OCI-LY7 (cell line): ENCODE results near the gene AIMP2. TPM values are rescaled to one million over a fixed set of nuclear protein-coding genes. Genes with fewer than 3 reads are reported as not detected.

ENCODE experiments used
- BruUV-seq: library from RNA; stranded (reverse); fragments of 400-500 nt; replicated peaks from 2 replicates; lab custom pipeline; 2021; lab: Mats Ljungman, UMichigan
- CTCF ChIA-PET: fragments of 300-600 bp; sonication (Branson Sonifier 250); formaldehyde crosslinking; loops from one replicate; lab custom pipeline; 2022; ENCODE audit warnings: antibody characterized with exemption; ENCODE audit not compliant: unreplicated experiment; lab: Charles Lee
- POLR2A ChIA-PET: fragments of 300-600 bp; sonication (Branson Sonifier 250); formaldehyde crosslinking; loops from one replicate; lab custom pipeline; 2022; ENCODE audit warnings: antibody characterized with exemption; lab: Charles Lee
- DNase-seq: peaks from one replicate; pipeline ENCODE4 v3.0.0-alpha.2; 2015; ENCODE audit warnings: low spot score
- H2AFZ ChIP-seq: fragments of 200-600 bp; sonication (generic), shearing (Covaris generic); 2 replicates; pipeline ENCODE4 v1.6.1; 2014; ENCODE audit warnings: mild to moderate bottlenecking, antibody characterized with exemption, low read length, moderate library complexity
- H3K27ac ChIP-seq: fragments of 200-600 bp; sonication (generic); 2 replicates; pipeline ENCODE4 v1.5.1; 2014; ENCODE audit warnings: mixed run types, low read depth, mild to moderate bottlenecking, moderate library complexity, low read length, inconsistent platforms; ENCODE audit not compliant: poor library complexity, severe bottlenecking
- H3K36me3 ChIP-seq: fragments of 200-600 bp; sonication (generic); 2 replicates; pipeline ENCODE4 v1.6.1; 2014; ENCODE audit warnings: mild to moderate bottlenecking, antibody characterized with exemption, low read length, moderate library complexity, mixed read lengths; ENCODE audit not compliant: insufficient read depth
- H3K4me1 ChIP-seq: fragments of 200-600 bp; sonication (generic); 2 replicates; pipeline ENCODE4 v1.5.1; 2014; ENCODE audit warnings: mild to moderate bottlenecking, low read length; ENCODE audit not compliant: insufficient read depth, poor library complexity, severe bottlenecking
- H3K4me2 ChIP-seq: fragments of 200-600 bp; sonication (generic); 2 replicates; pipeline ENCODE4 v1.6.1; 2014; ENCODE audit warnings: mild to moderate bottlenecking, low read length
- H3K4me3 ChIP-seq: fragments of 200-600 bp; sonication (generic); 2 replicates; pipeline ENCODE4 v1.5.1; 2014; ENCODE audit warnings: mild to moderate bottlenecking, low read depth, low read length; ENCODE audit not compliant: poor library complexity, severe bottlenecking
- H3K79me2 ChIP-seq: fragments of 200-600 bp; sonication (generic); 2 replicates; pipeline ENCODE4 v1.6.1; 2016; ENCODE audit warnings: low read depth, mild to moderate bottlenecking, low read length, moderate library complexity, mixed read lengths; ENCODE audit not compliant: insufficient read depth
- H3K9me2 ChIP-seq: fragments of 200-600 bp; sonication (generic); 2 replicates; pipeline ENCODE4 v1.6.1; 2016; ENCODE audit warnings: mild to moderate bottlenecking, low read length, mixed read lengths; ENCODE audit not compliant: insufficient read depth
- H3K9me3 ChIP-seq: fragments of 200-600 bp; sonication (generic); 2 replicates; pipeline ENCODE4 v1.6.1; 2014; ENCODE audit warnings: mild to moderate bottlenecking, mixed run types, low read length, mixed read lengths
- H4K20me1 ChIP-seq: fragments of 200-600 bp; sonication (generic); 2 replicates; pipeline ENCODE4 v1.6.1; 2014; ENCODE audit warnings: mild to moderate bottlenecking, antibody characterized with exemption, low read length, moderate library complexity, mixed read lengths; ENCODE audit not compliant: insufficient read depth
- CTCF ChIP-seq: fragments of 200-600 bp; sonication (generic); conservative IDR thresholded peaks from 2 replicates; pipeline ENCODE4 v1.5.1; 2014; ENCODE audit warnings: mild to moderate bottlenecking, antibody characterized with exemption, low read length, moderate library complexity, mixed read lengths
- EZH2phosphoT487 ChIP-seq: fragments of 200-600 bp; sonication (generic); IDR thresholded peaks from 2 replicates; pipeline ENCODE4 v1.6.1; 2018; ENCODE audit warnings: low read depth, borderline replicate concordance, mild to moderate bottlenecking, mixed run types, antibody characterized with exemption, low read length, moderate library complexity, mixed read lengths
- intact Hi-C: fragments of 100-400 bp; cut with micrococcal nuclease; formaldehyde crosslinking; loops from one replicate; pipeline ENCODE4 v1.10.0; 2022; ENCODE audit not compliant: unreplicated experiment
- total RNA-seq, 2 experiments: library from RNA; depleted of rRNA in 1 of 2; stranded (reverse); fragments of >200 nt in 1 of 2; shearing (Covaris generic) in 1 of 2; gene quantifications; 2 replicates each; pipeline ENCODE4 v1.2.3, GENCODE V29; 2014 to 2022

Gene AIMP2
- total RNA-seq, 2 experiments from 2014 or later, result 56.9 to 70.4 TPM

GRCh38 chr7:6011541-6011940 lies 2.5 kb downstream of the AIMP2 start:
- no peak for TF ChIP-seq CTCF
- TF ChIP-seq EZH2phosphoT487, result no peak
- intact Hi-C loops, result no loop called here
- TSS peak; percentile 65 for BruUV-seq
- peaks cover 46% of the 10 kb centered on the region for H3K79me2 ChIP-seq
- no peaks in the 10 kb centered on the region for H3K9me2 ChIP-seq
- ChIA-PET POLR2A (interaction anchor here (0.6 to 1.6 kb wide), 3 partner anchors 9 to 59 kb away, joined by 3 to 9 read pairs (median 7); no protein-coding TSS in a partner anchor), CTCF (no interaction called here)
- peaks cover 38% of the 10 kb centered on the region for H3K4me1 ChIP-seq
- H3K4me3 ChIP-seq, result no peak overlapping the region
- no peak overlapping the region for H2AFZ ChIP-seq
- H3K36me3 ChIP-seq, result peaks cover 53% of the 10 kb centered on the region
- DNase-seq, result no peak
- H3K4me2 ChIP-seq, result peak overlapping the region; percentile 82
- no peaks in the 10 kb centered on the region for H3K9me3 ChIP-seq
- H3K27ac ChIP-seq, result no peak overlapping the region
- H4K20me1 ChIP-seq, result no peaks in the 10 kb centered on the region

- H3K27ac ChIP-seq, result no peak overlapping the region
- peaks cover 63% of the 10 kb centered on the region for H3K36me3 ChIP-seq
Observed at GRCh38 chr7:6012355-6013104, 3.5 kb downstream of the AIMP2 start.

More at GRCh38 chr7:6012355-6013104, 3.5 kb downstream of the AIMP2 start:
- no peaks in the 10 kb centered on the region for H3K9me3 ChIP-seq
- no peak for DNase-seq
- H4K20me1 ChIP-seq, result no peaks in the 10 kb centered on the region
- TF ChIP-seq EZH2phosphoT487 (no peak), CTCF (no peak)
- intact Hi-C loops, result no loop called here
- POLR2A ChIA-PET, result interaction anchor here (0.7 to 1.6 kb wide), 3 partner anchors 8 to 58 kb away, joined by 3 to 7 read pairs (median 3); no protein-coding TSS in a partner anchor
- no peaks in the 10 kb centered on the region for H3K9me2 ChIP-seq
- CTCF ChIA-PET, result no interaction called here
- H3K4me3 ChIP-seq, result no peak overlapping the region
- peaks cover 30% of the 10 kb centered on the region for H3K4me1 ChIP-seq
- peaks cover 39% of the 10 kb centered on the region for H3K79me2 ChIP-seq
- no TSS peak for BruUV-seq
- H3K4me2 ChIP-seq, result no peak overlapping the region
- no peak overlapping the region for H2AFZ ChIP-seq
